NCI-H2196 treated with DMSO at 0.1 percent for 48 hours (cell line): Measurements from ENCODE around the gene FABP6.

Experiments
- DNase-seq: peaks from one replicate; lab custom pipeline; 2025; ENCODE audit not compliant: unreplicated experiment; lab: John Stamatoyannopoulos, UW

FABP6 gene

GRCh38 chr5:160260881-160261815, 31.8 kb downstream of the FABP6 start:
- DNase-seq, result no peak

GRCh38 chr5:160262151-160263074, 33.1 kb downstream of the FABP6 start:
- no peak for DNase-seq

GRCh38 chr5:160263326-160263855, 34.1 kb downstream of the FABP6 start:
- DNase-seq, result no peak

DNA sequence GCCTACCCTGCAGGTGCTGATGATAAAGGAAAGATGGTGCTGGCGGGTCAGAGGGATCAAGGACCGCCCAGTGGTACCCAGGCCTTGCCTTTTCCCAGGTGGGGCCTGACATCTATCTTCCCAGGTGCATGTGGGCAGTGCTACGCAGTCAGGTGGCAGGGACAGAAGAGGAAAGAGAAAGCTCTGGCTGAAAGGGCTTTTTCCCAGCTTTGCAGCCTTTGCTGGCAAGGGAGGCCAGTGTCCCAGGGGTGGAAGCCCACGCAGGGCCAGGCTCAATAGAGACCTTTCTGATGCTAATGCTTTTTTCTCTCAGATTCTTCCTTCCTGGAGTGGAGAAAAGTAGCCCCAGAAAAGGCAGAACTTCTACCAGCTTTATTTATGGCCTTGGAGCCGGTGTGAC, 36.7 kb downstream of the FABP6 start:
- no peak for DNase-seq

DNA sequence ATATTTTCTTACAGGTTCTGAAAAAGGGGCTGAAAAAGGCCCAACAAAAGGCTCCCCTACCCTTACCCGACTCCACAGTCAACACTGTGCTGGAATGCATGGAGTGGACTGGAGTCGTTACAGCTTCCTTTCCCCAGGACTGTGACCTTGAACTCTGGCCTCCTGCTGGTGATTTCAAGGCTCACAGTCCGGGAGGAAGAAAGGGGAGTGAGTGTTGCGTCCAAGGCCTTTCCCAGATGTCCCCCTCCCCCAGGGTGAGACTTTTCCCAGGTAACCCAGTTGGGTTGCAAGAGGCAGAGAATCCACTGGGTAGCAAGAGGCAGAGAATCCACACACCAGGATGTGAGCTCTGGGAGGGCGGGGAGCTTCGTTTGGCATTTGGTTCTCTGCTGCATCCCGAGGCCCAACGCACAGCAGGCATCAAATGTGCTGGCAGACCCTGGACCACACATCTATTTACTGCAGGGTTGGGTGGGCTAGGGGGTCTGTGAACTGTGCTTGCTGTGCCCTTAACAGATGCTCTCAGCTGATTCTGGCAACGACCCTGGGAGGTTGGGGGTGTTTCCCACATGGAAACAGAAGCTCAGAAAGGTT, 37.5 kb downstream of the FABP6 start:
- DNase-seq, result no peak

DNA sequence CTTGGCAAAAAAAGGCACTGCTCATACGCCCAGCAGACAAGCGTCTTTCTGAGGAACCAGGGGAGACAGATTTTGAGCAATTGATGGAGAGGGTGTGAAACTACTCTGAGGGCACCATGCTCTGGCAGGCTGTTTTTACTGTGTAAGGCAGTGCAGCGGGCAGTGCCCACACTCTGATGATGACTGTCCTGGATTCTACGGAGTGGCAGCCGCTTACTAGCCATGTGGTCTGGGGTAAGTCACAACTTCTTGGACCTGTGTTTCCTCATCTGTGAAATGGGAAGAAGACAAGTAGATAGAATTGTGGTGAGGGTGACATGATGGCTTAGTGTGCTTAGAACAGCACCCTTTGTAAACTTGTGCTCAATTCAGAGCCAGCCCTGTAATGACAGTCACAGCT, 38.8 kb downstream of the FABP6 start:
- no peak for DNase-seq

- DNase-seq, result no peak
Observed at GRCh38 chr5:160269017-160269416, 39.7 kb downstream of the FABP6 start.

DNA sequence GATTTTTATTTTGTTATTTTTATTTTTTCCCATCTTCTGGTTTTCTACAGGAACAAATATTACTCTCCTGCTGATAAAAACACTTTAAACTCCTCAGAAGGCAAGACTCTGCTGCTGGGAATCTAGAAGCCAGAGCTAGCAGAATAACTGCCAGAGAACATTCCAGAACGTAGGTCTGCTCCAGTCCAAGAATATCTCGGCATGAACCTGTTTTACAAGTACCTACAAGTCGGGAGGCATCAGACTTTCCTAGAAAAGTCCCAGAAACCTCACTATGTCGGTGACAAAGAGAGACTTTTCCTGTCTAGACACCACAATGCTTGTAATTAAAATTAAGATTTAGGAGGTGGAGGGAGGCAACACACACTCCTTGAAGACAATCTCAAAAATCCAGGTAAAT, 41.4 kb downstream of the FABP6 start:
- no peak for DNase-seq

DNA sequence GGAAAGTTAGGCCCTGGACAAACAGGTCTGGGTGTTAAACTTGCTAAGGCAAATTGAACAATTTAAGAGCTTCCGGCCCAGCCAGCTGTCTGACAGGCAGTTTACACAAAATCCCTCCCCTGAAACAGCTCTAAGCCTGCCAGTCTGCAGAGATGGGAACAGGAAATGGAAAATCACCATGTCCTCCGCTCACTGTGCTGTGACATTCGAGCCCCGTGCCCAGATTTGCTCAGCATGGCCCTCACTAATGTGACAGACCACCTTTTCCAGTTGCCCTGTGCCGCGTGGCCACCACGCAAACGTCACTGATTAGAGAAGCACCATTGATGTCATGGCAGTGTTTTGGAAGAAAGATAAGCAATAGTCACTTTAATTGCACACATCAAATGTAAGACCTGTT, 42.1 kb downstream of the FABP6 start:
- DNase-seq, result no peak

- DNase-seq, result no peak
Observed at GRCh38 chr5:160271836-160272235, 42.5 kb downstream of the FABP6 start.

DNA sequence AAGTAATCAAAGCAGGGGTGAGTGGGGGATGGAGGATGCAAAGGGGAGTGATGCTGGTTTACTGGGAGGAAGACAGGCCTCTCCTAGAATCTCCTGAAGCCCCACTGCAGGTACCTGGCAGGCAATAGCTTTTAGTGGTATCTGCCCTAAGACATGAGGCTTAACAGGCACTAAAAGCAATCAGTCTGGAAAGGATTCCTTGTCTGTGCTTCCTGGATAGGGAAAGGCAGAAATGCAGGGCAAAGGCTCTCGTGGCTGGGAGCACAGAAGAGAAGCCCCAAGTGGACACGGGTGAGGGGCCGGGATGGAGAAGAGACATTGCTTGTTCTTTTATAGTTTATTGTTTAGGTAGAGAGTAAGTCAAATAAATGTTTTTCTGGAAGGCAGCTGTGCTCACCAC, 43.0 kb downstream of the FABP6 start:
- no peak for DNase-seq

GRCh38 chr5:160272889-160273288, 43.6 kb downstream of the FABP6 start:
- no peak for DNase-seq

GRCh38 chr5:160274483-160274931, 45.2 kb downstream of the FABP6 start:
- DNase-seq, result no peak

DNA sequence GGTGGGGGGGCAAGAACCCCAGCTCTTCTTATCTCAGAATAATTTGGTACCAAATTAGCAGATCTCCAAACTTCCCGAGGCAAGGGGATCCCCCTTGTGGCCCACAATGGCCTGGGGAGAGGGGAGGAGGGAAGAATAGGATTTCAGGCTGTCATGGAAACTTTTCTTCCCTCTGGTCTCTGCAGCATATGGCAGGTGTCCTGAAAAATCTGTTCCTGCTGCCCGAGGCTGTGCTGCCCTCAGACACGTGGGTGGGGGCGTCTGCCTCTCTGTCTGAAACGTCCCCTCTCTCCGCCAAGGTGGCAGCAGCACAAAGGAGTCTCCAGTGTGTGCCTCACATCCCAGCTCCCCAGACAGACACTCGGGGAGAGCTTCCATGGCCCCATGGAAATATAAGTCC, 49.0 kb downstream of the FABP6 start:
- no peak for DNase-seq

DNA sequence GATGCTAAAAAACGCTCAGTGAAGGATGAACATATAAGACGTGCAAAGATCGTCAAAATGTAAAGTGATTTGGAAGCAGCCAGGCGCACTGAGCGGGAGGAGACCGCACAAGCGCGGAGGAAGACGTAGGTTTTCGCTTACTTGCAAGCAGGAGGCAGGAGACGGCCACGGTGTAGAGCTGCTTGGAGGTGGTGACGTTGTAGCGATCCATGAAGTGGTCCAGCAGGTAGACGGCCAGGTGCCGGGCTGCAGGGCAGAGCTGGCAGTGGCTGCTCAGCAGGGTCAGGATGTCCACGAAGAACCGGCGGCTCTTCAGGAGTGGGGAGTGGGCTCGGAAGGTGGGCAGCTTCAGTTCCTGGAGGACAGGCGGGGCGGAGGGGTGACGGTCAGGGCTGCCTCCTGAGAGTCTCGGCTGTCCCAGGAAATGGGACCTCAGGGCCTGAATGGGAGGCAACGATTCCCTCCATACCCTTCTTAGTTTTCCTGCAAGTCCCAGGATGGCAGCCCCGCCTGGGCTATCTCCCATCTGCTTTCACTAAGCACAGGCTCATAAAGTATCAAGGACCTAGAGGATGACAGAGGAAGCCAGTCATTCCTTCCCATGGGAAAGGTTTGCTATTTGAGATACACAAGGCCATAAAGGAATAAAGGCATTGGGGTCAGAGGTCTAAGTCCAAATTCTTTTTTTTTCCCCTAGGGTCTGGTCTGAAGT, 51.2 kb downstream of the FABP6 start:
- DNase-seq, result no peak

- no peak for DNase-seq
Observed at GRCh38 chr5:160281275-160281674, 52.0 kb downstream of the FABP6 start.

DNA sequence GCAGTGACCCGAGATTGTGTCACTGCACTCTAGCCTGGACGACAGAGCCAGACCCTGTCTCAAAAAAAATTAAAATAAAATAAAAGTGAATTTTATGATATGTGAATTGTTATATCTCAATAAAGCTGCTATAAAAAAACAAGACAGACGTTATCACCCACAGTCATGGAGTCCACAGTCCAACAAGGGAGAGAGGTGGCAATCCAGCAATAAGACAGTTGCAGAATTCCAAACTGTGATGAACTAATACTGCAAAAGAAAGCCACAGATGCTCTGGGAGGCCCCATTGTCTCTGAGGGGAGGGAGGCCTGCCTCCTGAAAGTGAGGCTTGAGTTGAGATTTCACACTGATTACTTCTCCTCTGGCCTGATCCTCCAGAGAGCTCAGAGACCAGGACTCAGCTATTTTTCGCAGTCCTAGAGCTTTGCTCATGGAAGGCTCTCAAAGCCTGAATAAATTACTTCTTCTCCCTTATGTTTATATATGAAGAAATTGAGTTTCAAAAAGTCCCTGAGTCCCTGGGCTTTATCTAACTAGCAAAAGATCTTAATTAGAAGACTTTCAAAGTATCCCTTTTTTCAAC, 55.1 kb downstream of the FABP6 start:
- no peak for DNase-seq

- no peak for DNase-seq
Observed at GRCh38 chr5:160285316-160285715, 56.0 kb downstream of the FABP6 start.

DNA sequence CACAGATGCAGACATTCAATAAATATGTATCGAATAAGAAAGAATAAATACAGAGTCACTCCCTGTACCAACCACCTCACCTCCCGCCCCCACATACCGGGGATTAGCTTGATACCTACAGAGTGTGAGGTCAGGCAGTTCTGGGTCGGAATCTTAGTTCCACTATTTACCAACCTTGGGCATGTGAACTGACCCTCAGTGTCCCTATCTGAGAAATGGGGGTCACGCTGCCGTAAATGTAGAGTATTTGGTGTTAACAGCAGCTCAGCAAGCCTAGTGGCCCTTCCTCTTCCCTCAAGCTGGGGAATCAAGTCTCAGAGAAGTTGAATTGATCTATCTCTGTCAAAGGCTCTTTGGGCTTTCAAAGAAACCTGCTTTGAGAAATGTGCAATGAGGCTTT, 57.6 kb downstream of the FABP6 start:
- no peak for DNase-seq

DNA sequence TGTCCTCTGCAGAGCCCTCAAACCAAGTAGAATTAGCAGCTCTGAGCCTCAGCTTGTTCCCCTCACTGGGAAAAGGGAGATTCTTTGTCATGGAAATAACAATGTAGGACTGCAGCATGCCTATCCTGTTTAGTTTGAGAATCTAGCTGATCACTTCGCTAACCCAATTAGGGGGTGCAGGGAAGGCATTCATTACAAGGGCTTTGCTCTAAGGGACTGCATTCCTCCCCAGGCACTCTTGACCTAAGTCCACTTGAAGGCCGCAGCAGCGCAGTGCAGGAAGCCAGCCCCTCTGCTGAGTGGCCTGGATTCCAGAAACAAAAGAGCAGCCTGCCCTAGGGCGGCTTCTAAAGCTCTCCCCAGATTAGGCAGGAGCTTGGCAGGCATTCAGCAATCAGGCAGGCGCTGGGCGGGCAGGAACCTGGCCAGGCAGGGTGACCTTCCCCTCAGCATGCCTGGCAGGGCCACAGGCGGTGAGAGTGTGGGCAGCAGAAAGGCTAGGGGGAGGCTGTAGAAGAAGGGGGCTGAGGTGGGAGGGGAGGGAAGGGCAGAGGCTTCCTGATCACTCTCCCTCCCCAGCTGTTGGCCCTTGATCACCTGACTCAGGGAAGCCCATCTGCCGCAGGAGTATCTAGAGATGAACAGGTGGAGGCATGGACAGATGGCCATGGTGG, 58.2 kb downstream of the FABP6 start:
- peak; percentile 93 for DNase-seq
